Activated CD4-positive, alpha-beta memory T cell treated with anti-CD3 and anti-CD28 coated beads for 36 hours (primary cell): ENCODE results near the gene KRT85. TPM values are rescaled to one million over a fixed set of nuclear protein-coding genes. Genes with fewer than 3 reads are reported as not detected.
A peak's percentile ranks its signal among the peaks of the same experiment; 100 is the strongest.
"Not testable (repeated sequence)": the region's sequence is repeated elsewhere in the genome, so short reads cannot be mapped to it uniquely, and the experiment has no call there.

Experiments used
- CTCF ChIA-PET: fragments of 350-600 bp; sonication (Branson Sonifier 250); formaldehyde crosslinking; loops from one replicate; lab custom pipeline; 2021; ENCODE audit warnings: antibody characterized with exemption, inconsistent platforms; lab: Charles Lee
- POLR2A ChIA-PET: fragments of 350-600 bp; sonication (Branson Sonifier 250); formaldehyde crosslinking; loops from one replicate; lab custom pipeline; 2021; ENCODE audit warnings: antibody characterized with exemption; lab: Charles Lee
- DNase-seq: peaks from one replicate; pipeline ENCODE4 v3.0.0-alpha.2; 2020
- H3K27ac Mint-ChIP-seq: one replicate; pipeline ENCODE4 v1.8.0; 2021; ENCODE audit warnings: mixed read lengths
- H3K27me3 Mint-ChIP-seq: one replicate; pipeline ENCODE4 v1.8.0; 2021; ENCODE audit warnings: mixed read lengths
- H3K36me3 Mint-ChIP-seq: one replicate; pipeline ENCODE4 v1.8.0; 2021; ENCODE audit warnings: mixed read lengths
- H3K4me1 Mint-ChIP-seq: one replicate; pipeline ENCODE4 v1.8.0; 2021; ENCODE audit warnings: low read depth, mixed read lengths
- H3K4me3 Mint-ChIP-seq: one replicate; pipeline ENCODE4 v1.8.0; 2021; ENCODE audit warnings: mild to moderate bottlenecking, mixed read lengths
- H3K9me3 Mint-ChIP-seq: one replicate; pipeline ENCODE4 v1.8.0; 2021; ENCODE audit warnings: mixed read lengths
- intact Hi-C: fragments of 100-400 bp; cut with micrococcal nuclease; formaldehyde crosslinking; loops from one replicate; pipeline ENCODE4 v1.15.1; 2023
- total RNA-seq, 2 experiments: library from RNA; stranded (reverse); gene quantifications; one replicate each; pipeline ENCODE4 v1.2.3, GENCODE V29; 2021

KRT85 gene
- total RNA-seq, 2 experiments from 2014 or later, result not detected

GRCh38 chr12:52354200-52354599, 13.1 kb downstream of the KRT85 start:
- ChIA-PET CTCF (interaction anchor here (0.7 kb wide), 1 partner anchor 18 kb away, joined by 3 read pairs; no protein-coding TSS in a partner anchor), POLR2A (no interaction called here)
- no peak for DNase-seq
- Mint-ChIP-seq H3K27ac (no peak overlapping the region), H3K27me3 (peaks cover 5% of the 10 kb centered on the region), H3K36me3 (no peaks in the 10 kb centered on the region), H3K4me1 (peaks cover 13% of the 10 kb centered on the region), H3K9me3 (no peaks in the 10 kb centered on the region), H3K4me3 (no peak overlapping the region)
- intact Hi-C loops, result no loop called here

- CTCF ChIA-PET, result interaction anchor here (0.7 to 1.2 kb wide), 2 partner anchors 18 to 517 kb away, joined by 3 to 5 read pairs; no protein-coding TSS in a partner anchor
Measured at GRCh38 chr12:52353766-52354165, 13.5 kb downstream of the KRT85 start.

GRCh38 chr12:52352951-52353350, 14.3 kb downstream of the KRT85 start:
- ChIA-PET CTCF (interaction anchor here (1.2 kb wide), 1 partner anchor 518 kb away, joined by 5 read pairs; no protein-coding TSS in a partner anchor), POLR2A (no interaction called here)
- H3K4me3 Mint-ChIP-seq, result no peak overlapping the region
- no peaks in the 10 kb centered on the region for H3K9me3 Mint-ChIP-seq
- H3K27me3 Mint-ChIP-seq, result peaks cover 5% of the 10 kb centered on the region
- intact Hi-C loops, result no loop called here
- H3K36me3 Mint-ChIP-seq, result no peaks in the 10 kb centered on the region
- H3K4me1 Mint-ChIP-seq, result peaks cover 6% of the 10 kb centered on the region
- DNase-seq, result no peak
- no peak overlapping the region for H3K27ac Mint-ChIP-seq

More at GRCh38 chr12:52353766-52354165, 13.5 kb downstream of the KRT85 start:
- Mint-ChIP-seq H3K27me3 (peaks cover 5% of the 10 kb centered on the region), H3K27ac (no peak overlapping the region), H3K9me3 (no peaks in the 10 kb centered on the region), H3K4me1 (peaks cover 11% of the 10 kb centered on the region), H3K36me3 (no peaks in the 10 kb centered on the region), H3K4me3 (no peak overlapping the region)
- intact Hi-C loops, result no loop called here
- POLR2A ChIA-PET, result no interaction called here
- DNase-seq, result no peak

GRCh38 chr12:52351196-52352059, 15.9 kb downstream of the KRT85 start:
- CTCF ChIA-PET, result interaction anchor here (0.6 to 1.8 kb wide), 6 partner anchors 10 to 629 kb away, joined by 3 to 4 read pairs (median 3); no protein-coding TSS in a partner anchor
- Mint-ChIP-seq H3K4me3 (no peak overlapping the region), H3K27ac (no peak overlapping the region), H3K27me3 (peaks cover 5% of the 10 kb centered on the region), H3K9me3 (no peaks in the 10 kb centered on the region), H3K4me1 (peaks cover 6% of the 10 kb centered on the region), H3K36me3 (no peaks in the 10 kb centered on the region)
- peak; percentile 58 for DNase-seq
- POLR2A ChIA-PET, result no interaction called here
- intact Hi-C loops, result no loop called here

GRCh38 chr12:52350786-52351185, 16.5 kb downstream of the KRT85 start:
- POLR2A ChIA-PET, result no interaction called here

GRCh38 chr12:52350021-52350620, 17.2 kb downstream of the KRT85 start:
- no peak for DNase-seq
- Mint-ChIP-seq H3K27me3 (peaks cover 5% of the 10 kb centered on the region), H3K36me3 (no peaks in the 10 kb centered on the region), H3K9me3 (no peaks in the 10 kb centered on the region), H3K27ac (no peak overlapping the region), H3K4me1 (peaks cover 6% of the 10 kb centered on the region), H3K4me3 (no peak overlapping the region)
- POLR2A ChIA-PET, result no interaction called here
- CTCF ChIA-PET, result interaction anchor here (0.6 to 1.3 kb wide), 3 partner anchors 35 to 427 kb away, joined by 3 read pairs; no protein-coding TSS in a partner anchor
- intact Hi-C loops, result no loop called here

More at GRCh38 chr12:52350786-52351185, 16.5 kb downstream of the KRT85 start:
- Mint-ChIP-seq H3K36me3 (no peaks in the 10 kb centered on the region), H3K27me3 (peaks cover 5% of the 10 kb centered on the region), H3K4me3 (no peak overlapping the region), H3K4me1 (peaks cover 6% of the 10 kb centered on the region), H3K27ac (no peak overlapping the region), H3K9me3 (no peaks in the 10 kb centered on the region)
- DNase-seq, result no peak
- CTCF ChIA-PET, result interaction anchor here (0.7 to 1.8 kb wide), 4 partner anchors 11 to 72 kb away, joined by 3 to 4 read pairs (median 3); no protein-coding TSS in a partner anchor
- intact Hi-C loops, result no loop called here

- no peak for DNase-seq
- H3K9me3 Mint-ChIP-seq, result no peaks in the 10 kb centered on the region
- H3K4me1 Mint-ChIP-seq, result peaks cover 6% of the 10 kb centered on the region
- H3K27ac Mint-ChIP-seq, result no peak overlapping the region
- intact Hi-C loops, result no loop called here
- peaks cover 4% of the 10 kb centered on the region for H3K27me3 Mint-ChIP-seq
- no peak overlapping the region for H3K4me3 Mint-ChIP-seq
- H3K36me3 Mint-ChIP-seq, result no peaks in the 10 kb centered on the region
- ChIA-PET POLR2A (no interaction called here), CTCF (interaction anchor here (0.6 kb wide), 1 partner anchor 128 kb away, joined by 3 read pairs; no protein-coding TSS in a partner anchor)
Measured at GRCh38 chr12:52349196-52349595, 18.1 kb downstream of the KRT85 start.

- Mint-ChIP-seq H3K4me3 (no peak overlapping the region), H3K27me3 (no peaks in the 10 kb centered on the region), H3K4me1 (peaks cover 6% of the 10 kb centered on the region), H3K9me3 (no peaks in the 10 kb centered on the region), H3K36me3 (no peaks in the 10 kb centered on the region), H3K27ac (no peak overlapping the region)
- ChIA-PET POLR2A (interaction anchor here (0.7 kb wide), 1 partner anchor 16 kb away, joined by 3 read pairs; no protein-coding TSS in a partner anchor), CTCF (no interaction called here)
- no peak for DNase-seq
- intact Hi-C loops, result no loop called here
Measured at GRCh38 chr12:52347551-52348510, 19.4 kb downstream of the KRT85 start.

- H3K4me1 Mint-ChIP-seq, result peaks cover 4% of the 10 kb centered on the region
- intact Hi-C loops, result no loop called here
- ChIA-PET POLR2A (no interaction called here), CTCF (no interaction called here)
- no peaks in the 10 kb centered on the region for H3K27me3 Mint-ChIP-seq
- no peak overlapping the region for H3K27ac Mint-ChIP-seq
- no peaks in the 10 kb centered on the region for H3K36me3 Mint-ChIP-seq
- no peak overlapping the region for H3K4me3 Mint-ChIP-seq
- DNase-seq, result no peak
- no peaks in the 10 kb centered on the region for H3K9me3 Mint-ChIP-seq
Measured at GRCh38 chr12:52347016-52347415, 20.3 kb downstream of the KRT85 start.

- Mint-ChIP-seq H3K9me3 (no peaks in the 10 kb centered on the region), H3K4me3 (no peak overlapping the region), H3K27ac (no peak overlapping the region), H3K4me1 (peaks cover under 1% of the 10 kb centered on the region), H3K36me3 (no peaks in the 10 kb centered on the region), H3K27me3 (peaks cover 2% of the 10 kb centered on the region)
- intact Hi-C loops, result no loop called here
- POLR2A ChIA-PET, result no interaction called here
- DNase-seq, result no peak
- CTCF ChIA-PET, result no interaction called here
Measured at GRCh38 chr12:52346593-52346992, 20.7 kb downstream of the KRT85 start.

GRCh38 chr12:52345041-52345440, 22.2 kb downstream of the KRT85 start:
- H3K27ac Mint-ChIP-seq, intact Hi-C loops, H3K36me3 Mint-ChIP-seq, DNase-seq, H3K27me3 Mint-ChIP-seq, POLR2A ChIA-PET, H3K4me3 Mint-ChIP-seq, H3K4me1 Mint-ChIP-seq, H3K9me3 Mint-ChIP-seq: not testable (repeated sequence)
- CTCF ChIA-PET, result interaction anchor here (1.4 kb wide), 1 partner anchor 539 kb away, joined by 3 read pairs; no protein-coding TSS in a partner anchor
